Measurements from ENCODE around the gene STAT3.

DNA sequence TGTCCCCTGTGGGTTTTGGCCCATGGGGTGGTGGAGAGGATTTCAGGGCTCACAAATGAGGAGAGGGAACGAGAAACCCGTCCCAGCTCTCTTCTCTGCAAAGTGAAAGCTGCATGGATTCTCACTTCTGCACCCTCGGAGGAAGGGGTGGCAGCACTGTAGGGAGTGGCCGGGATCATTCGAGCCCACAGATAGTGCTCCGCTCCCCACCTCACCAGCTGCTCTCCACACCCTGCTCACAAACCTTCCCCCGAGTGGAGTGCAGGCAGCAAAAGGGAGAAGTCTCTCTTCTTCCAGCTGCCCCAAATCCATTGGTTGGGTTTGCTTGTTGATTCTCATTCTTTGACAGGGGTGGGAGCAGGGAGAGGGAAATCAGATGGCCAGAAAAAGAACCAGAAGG, 79.8 kb downstream of the STAT3 start:
- TF ChIP-seq, protein P1, sequence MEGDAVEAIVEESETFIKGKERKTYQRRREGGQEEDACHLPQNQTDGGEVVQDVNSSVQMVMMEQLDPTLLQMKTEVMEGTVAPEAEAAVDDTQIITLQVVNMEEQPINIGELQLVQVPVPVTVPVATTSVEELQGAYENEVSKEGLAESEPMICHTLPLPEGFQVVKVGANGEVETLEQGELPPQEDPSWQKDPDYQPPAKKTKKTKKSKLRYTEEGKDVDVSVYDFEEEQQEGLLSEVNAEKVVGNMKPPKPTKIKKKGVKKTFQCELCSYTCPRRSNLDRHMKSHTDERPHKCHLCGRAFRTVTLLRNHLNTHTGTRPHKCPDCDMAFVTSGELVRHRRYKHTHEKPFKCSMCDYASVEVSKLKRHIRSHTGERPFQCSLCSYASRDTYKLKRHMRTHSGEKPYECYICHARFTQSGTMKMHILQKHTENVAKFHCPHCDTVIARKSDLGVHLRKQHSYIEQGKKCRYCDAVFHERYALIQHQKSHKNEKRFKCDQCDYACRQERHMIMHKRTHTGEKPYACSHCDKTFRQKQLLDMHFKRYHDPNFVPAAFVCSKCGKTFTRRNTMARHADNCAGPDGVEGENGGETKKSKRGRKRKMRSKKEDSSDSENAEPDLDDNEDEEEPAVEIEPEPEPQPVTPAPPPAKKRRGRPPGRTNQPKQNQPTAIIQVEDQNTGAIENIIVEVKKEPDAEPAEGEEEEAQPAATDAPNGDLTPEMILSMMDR (IDR thresholded peaks at IDR 0.05; ENCODE audit: extremely low read depth in 1 of 2, insufficient read depth in 1 of 2, low read depth in 1 of 2, low read length in 2 of 2): no peak
- TF ChIP-seq EZH2 (IDR thresholded peaks at IDR 0.05; ENCODE audit: borderline replicate concordance, low read depth, low read length, severe bottlenecking): no peak
- no peak for TF ChIP-seq POLR2AphosphoS5 (IDR thresholded peaks at IDR 0.05; ENCODE audit: insufficient read depth, low read depth, low read length)
- TF ChIP-seq POLR2A (IDR thresholded peaks at IDR 0.05; ENCODE audit: low read depth, low read length): no peak
- TF ChIP-seq GATA2 (IDR thresholded peaks at IDR 0.05; ENCODE audit: insufficient read depth, insufficient read length, low read depth, low read length): no peak
- no peak for TF ChIP-seq FOS (IDR thresholded peaks at IDR 0.05; ENCODE audit: borderline replicate concordance, insufficient read depth, low read length)
- TF ChIP-seq JUN (IDR thresholded peaks at IDR 0.05; ENCODE audit: borderline replicate concordance, insufficient read depth, insufficient read length, low read depth): no peak
- TF ChIP-seq, protein P2, sequence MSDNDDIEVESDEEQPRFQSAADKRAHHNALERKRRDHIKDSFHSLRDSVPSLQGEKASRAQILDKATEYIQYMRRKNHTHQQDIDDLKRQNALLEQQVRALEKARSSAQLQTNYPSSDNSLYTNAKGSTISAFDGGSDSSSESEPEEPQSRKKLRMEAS (IDR thresholded peaks at IDR 0.05; ENCODE audit: insufficient read depth, insufficient read length): no peak
